WERI-Rb-1 (cell line): Measurements from ENCODE around the gene RIMBP2.

Experiments used
- DNase-seq: peaks from one replicate; pipeline ENCODE4 v3.0.0-alpha.2; 2020
- H3K27ac ChIP-seq: fragments of 250-450 bp; sonication (Bioruptor Pico); 2 replicates; pipeline ENCODE4 v1.5.1; 2020; ENCODE audit warnings: mild to moderate bottlenecking, moderate library complexity
- H3K27me3 ChIP-seq: fragments of 250-450 bp; sonication (Bioruptor Pico); 2 replicates; pipeline ENCODE4 v1.5.1; 2021; ENCODE audit warnings: mild to moderate bottlenecking, low read depth, moderate library complexity; ENCODE audit not compliant: insufficient read depth, severe bottlenecking
- H3K36me3 ChIP-seq: fragments of 250-450 bp; sonication (Bioruptor Pico); 2 replicates; pipeline ENCODE4 v1.5.1; 2020; ENCODE audit warnings: mild to moderate bottlenecking, moderate library complexity
- H3K4me3 ChIP-seq: 2 replicates; pipeline ENCODE4 v1.5.1; 2011; ENCODE audit warnings: low read depth, mild to moderate bottlenecking, control low read depth, low read length
- H3K9me3 ChIP-seq: fragments of 250-450 bp; sonication (Bioruptor Pico); 2 replicates; pipeline ENCODE4 v1.5.1; 2021; ENCODE audit warnings: mild to moderate bottlenecking, moderate library complexity; ENCODE audit not compliant: severe bottlenecking
- CTCF ChIP-seq: IDR thresholded peaks from 2 replicates; pipeline ENCODE4 v1.5.1; 2011; ENCODE audit warnings: low read depth, mild to moderate bottlenecking, control low read depth, inconsistent platforms, low read length

The RIMBP2 gene

GRCh38 chr12:130428116-130428515, 288.0 kb downstream of the RIMBP2 start:
- H3K27me3 ChIP-seq, result no peaks in the 10 kb centered on the region
- peaks cover 7% of the 10 kb centered on the region for H3K9me3 ChIP-seq
- no peak overlapping the region for H3K4me3 ChIP-seq
- no peak for DNase-seq
- no peak for TF ChIP-seq CTCF
- no peak overlapping the region for H3K27ac ChIP-seq
- peaks cover 6% of the 10 kb centered on the region for H3K36me3 ChIP-seq

DNA sequence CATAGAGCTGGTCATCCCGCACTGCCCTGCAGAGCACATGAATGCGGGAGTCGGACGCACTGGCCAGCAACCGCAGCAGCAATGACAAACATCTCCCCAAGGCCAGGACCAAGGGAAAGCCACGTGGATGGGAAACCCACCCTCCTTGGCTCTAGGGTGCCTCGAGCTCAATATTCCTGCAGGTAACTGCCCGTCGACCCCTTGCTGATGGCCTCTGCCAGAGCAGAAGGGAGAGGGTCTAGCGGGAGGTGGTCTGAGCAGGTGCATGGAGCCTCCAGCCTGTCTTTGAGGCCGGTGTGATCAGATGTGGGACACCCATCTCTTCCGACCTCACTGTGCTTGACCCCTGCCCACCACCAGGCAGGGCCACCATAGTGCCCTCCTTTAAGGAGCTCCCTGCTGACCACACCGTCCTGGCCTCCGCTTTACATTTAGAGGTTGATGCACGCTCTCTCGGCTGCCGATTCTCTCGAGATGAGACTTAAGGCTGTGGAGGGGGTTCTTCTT, 288.7 kb downstream of the RIMBP2 start:
- no peak overlapping the region for H3K4me3 ChIP-seq
- peaks cover 3% of the 10 kb centered on the region; the same call in 1 of the 2 replicates for H3K36me3 ChIP-seq
- TF ChIP-seq CTCF, result no peak
- no peak for DNase-seq
- H3K27ac ChIP-seq, result no peak overlapping the region
- no peaks in the 10 kb centered on the region for H3K27me3 ChIP-seq
- peaks cover 4% of the 10 kb centered on the region for H3K9me3 ChIP-seq

GRCh38 chr12:130425698-130426245, 290.3 kb downstream of the RIMBP2 start:
- DNase-seq, result no peak
- Histone ChIP-seq H3K27me3 (no peaks in the 10 kb centered on the region), H3K9me3 (no peaks in the 10 kb centered on the region)

GRCh38 chr12:130424858-130425697, 291.0 kb downstream of the RIMBP2 start:
- Histone ChIP-seq H3K9me3 (no peaks in the 10 kb centered on the region), H3K4me3 (no peak overlapping the region), H3K36me3 (no peaks in the 10 kb centered on the region), H3K27ac (no peak overlapping the region), H3K27me3 (no peaks in the 10 kb centered on the region)
- DNase-seq, result no peak
- no peak for TF ChIP-seq CTCF

More at GRCh38 chr12:130425698-130426245, 290.3 kb downstream of the RIMBP2 start:
- TF ChIP-seq CTCF, result no peak
- Histone ChIP-seq H3K4me3 (no peak overlapping the region), H3K36me3 (no peaks in the 10 kb centered on the region; the same call in 1 of the 2 replicates), H3K27ac (no peak overlapping the region)

GRCh38 chr12:130423991-130424857, 291.9 kb downstream of the RIMBP2 start:
- no peaks in the 10 kb centered on the region for H3K36me3 ChIP-seq
- no peak for DNase-seq
- H3K4me3 ChIP-seq, result no peak overlapping the region
- TF ChIP-seq CTCF, result no peak
- H3K27ac ChIP-seq, result no peak overlapping the region
- no peaks in the 10 kb centered on the region for H3K27me3 ChIP-seq
- no peaks in the 10 kb centered on the region for H3K9me3 ChIP-seq
